SK-MEL-5 (cell line): ENCODE data around the gene DNAJC7. TPM values are rescaled to one million over a fixed set of nuclear protein-coding genes. Genes with fewer than 3 reads are reported as not detected.
"Not testable (repeated sequence)": the region's sequence is repeated elsewhere in the genome, so short reads cannot be mapped to it uniquely, and the experiment has no call there.

Source experiments
- DNase-seq: peaks from one replicate; pipeline ENCODE4 v3.0.0-alpha.2; 2016; ENCODE audit warnings: low read depth, low spot score
- in situ Hi-C: cut with HindIII; loops from 2 replicates; pipeline ENCODE4 v1.10.0; 2016; ENCODE audit warnings: low sequenced_read_pairs, high pct_unique_total_duplicates, low pct_unique_long_range_greater_than_20kb
- total RNA-seq: library from RNA; depleted of rRNA; stranded (reverse); fragments of >200 nt; shearing (Covaris generic); gene quantifications from 2 replicates; pipeline ENCODE4 v1.2.3, GENCODE V29; 2014

DNAJC7 gene
- total RNA-seq, 1 experiment from 2014 or later = 81.1 TPM

GRCh38 chr17:42020845-42021244, 3.6 kb upstream of the DNAJC7 start:
- DNase-seq, in situ Hi-C loops: not testable (repeated sequence)

DNA sequence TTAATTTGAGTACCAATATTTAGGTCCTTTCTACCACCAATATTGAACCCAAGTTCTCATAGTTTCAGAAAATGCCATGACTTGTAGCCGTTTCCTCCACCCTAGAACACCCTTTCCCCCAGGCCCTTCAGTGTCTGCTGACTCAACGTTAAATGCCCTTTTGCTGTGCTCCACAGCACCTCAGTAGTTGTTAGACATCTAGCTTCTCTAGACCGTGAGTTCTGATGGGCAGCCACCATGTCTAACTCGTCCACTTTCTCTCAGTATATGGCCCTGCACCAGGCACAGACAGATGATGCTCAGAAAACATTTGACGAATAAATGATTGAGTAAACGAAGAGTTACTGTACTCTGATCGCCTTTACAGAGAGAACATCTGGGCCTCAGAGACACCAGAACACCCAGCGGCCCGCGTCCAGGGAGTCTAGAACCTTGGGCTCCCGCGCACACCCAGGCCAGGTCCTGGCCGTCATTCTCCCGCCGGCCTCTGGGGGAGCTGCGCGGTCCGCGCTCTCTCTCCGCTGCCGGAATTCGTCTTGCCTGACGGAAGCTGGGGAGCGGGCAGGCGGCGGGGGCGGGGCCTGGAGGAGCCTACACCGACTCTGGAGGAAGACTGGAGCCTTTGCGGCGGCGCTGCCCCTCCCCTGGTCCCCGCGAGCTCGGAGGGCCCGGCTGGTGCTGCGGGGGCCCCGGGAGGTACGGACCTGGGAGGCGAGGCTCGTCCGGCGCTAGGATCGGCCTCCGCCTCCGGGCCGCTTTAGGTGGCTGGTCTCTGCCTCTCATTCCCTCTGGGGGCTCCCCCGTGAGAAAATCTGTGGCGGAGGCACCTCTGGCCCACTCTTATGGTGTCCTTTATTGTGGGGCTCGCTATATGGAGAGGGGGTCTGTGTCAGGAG, 2.5 kb upstream of the DNAJC7 start, which contains the start of gene NKIRAS2:
TSS of gene NKIRAS2 (plus strand) at position 582 of the 896 bp plus-strand sequence. CDS start 1,488 bp downstream, outside the sequence.
- peak; percentile 91 for DNase-seq
- in situ Hi-C loops = no loop called here

GRCh38 chr17:42018988-42019387, 1.7 kb upstream of the DNAJC7 start:
- in situ Hi-C loops = no loop called here
- no peak for DNase-seq

GRCh38 chr17:42018339-42018738, 1.1 kb upstream of the DNAJC7 start:
- in situ Hi-C loops = no loop called here

DNA sequence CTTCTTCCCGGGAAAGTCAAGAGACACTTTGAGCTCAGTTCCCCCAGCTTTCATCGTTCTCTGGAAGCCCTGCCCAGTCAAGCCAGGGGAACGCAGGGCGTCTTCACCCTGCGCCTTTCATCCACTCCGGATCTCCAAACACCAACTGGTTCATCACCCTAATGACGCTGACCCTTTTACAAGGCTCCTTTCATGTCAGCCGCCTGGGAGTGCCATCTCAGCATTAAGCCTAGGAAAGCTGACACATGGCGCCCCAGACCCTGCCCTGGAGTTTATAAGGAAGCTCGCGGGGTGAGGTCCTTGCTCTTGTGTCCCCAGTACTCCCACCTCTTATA, 594 bp upstream of the DNAJC7 start:
- DNase-seq = no peak
- in situ Hi-C loops = no loop called here

More at GRCh38 chr17:42018339-42018738, 1.1 kb upstream of the DNAJC7 start:
- no peak for DNase-seq

DNA sequence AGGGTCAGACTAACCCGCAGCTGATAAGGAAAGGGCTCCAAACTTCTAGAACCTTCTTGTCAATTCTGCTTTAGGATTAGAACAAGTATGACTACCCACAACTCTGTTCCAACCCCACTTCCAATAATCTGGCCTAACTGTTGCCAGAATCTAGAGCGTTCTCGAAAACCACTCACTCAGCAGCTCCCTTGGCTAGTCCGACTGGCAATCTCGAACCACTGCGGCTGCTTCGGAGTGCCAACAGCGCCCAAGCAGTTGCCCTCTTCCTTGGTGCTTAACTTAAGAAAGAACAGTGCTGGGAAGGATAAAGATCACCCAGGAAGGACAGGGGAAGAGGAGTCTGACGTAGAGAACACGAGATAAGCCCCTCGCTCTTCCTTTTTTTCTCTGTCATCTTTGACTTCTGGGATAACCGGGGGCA, 818 bp downstream of the DNAJC7 start:
- in situ Hi-C loops = no loop called here
- peak; percentile 21 for DNase-seq

DNA sequence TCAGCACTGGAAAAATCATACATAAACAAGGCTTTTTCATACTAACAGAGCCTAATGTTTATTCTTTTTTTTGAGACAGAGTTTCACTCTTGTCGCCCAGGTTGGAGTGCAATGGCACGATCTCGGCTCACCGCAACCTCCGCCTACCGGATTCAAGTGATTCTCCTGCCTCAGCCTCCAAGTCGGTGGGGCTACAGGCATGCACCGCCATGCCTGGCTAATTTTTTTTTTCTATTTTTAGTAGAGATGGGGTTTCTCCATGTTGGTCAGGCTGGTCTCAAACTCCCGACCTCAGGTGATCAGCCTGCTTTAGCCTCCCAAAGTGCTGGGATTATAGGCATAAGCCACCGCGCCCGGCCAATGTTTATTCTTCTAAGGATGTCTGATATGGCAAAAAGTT, 3.5 kb downstream of the DNAJC7 start:
- DNase-seq, in situ Hi-C loops: not testable (repeated sequence)

DNA sequence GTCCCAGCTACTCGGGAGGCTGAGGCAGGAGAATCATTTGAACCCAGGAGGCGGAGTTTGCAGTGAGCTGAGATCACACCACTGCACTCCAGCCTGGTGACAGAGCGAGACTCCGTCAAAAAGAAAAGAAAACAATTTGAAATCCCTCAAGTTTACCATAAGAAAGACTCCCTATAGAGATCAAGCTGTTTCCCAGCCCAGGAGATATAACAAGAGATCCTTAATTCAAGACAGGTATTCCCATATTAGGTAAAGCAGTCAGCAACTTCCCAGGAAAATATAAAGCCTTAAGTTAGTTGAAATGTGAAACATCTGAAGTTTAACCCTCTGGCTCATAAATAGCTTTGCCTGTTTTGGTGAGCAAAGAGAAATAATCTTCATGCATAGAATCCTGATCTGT, 4.9 kb downstream of the DNAJC7 start:
- in situ Hi-C loops, DNase-seq: not testable (repeated sequence)

GRCh38 chr17:42010898-42011516, 6.2 kb downstream of the DNAJC7 start:
- DNase-seq = peak; percentile 60
- in situ Hi-C loops = no loop called here

- DNase-seq, in situ Hi-C loops: not testable (repeated sequence)
These were observed 7.0 kb downstream of the DNAJC7 start for GRCh38 chr17:42010266-42010680.

GRCh38 chr17:42009170-42009569, 8.1 kb downstream of the DNAJC7 start:
- peak; percentile 18 for DNase-seq
- in situ Hi-C loops = no loop called here

DNA sequence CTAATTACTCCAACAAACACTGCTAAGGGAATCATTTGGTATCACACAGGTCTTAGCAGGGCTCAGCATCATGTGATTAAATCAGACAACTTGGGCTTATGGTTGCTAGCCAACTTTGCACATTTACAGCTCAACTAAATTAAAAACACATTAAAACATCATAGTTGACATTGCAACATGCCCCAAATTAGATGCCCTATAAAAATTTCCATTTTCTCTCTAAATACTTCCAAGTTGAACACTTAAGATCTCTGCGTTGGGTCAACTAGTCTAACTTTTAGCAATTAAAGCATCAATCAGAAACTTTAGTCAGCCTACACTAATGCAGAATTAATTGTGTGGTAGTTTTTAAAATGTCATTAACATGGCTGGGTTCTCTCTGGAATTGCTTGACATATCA, 12.1 kb downstream of the DNAJC7 start:
- in situ Hi-C loops = no loop called here
- DNase-seq = no peak

GRCh38 chr17:42002792-42003301, 14.4 kb downstream of the DNAJC7 start:
- in situ Hi-C loops = no loop called here
- DNase-seq = no peak

DNA sequence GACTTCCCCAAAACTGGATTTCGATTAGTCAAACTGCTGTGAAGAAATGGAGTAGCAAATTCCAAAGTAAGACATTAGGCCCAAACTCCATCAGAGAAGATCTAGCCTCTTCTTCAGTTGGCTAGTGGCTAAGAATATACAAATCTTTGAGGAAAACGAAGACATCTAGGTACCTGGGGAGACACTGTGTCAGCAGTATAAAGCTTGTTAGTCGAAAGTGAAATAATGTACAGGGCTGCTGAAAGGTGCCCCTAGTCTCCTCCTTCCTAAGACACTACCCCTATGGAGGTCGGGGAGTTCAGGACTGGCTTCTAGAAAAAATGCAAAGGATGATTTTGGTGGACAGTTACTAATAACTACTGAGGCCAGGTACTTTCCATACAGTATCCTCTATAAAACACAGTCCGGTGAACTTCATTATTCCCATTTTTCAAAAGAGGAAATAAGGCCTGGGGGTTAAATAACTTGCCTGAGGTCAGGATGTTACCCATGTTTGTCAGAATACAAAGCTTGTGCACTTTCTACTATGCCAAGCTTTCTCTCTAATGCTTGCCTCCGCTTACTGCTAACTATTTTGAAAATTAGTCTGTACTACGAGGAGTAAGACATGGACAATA, 15.0 kb downstream of the DNAJC7 start:
- DNase-seq = no peak
- in situ Hi-C loops = no loop called here

- in situ Hi-C loops = no loop called here
These were observed 15.5 kb downstream of the DNAJC7 start for GRCh38 chr17:42001729-42002128.

GRCh38 chr17:42000413-42001133, 16.7 kb downstream of the DNAJC7 start:
- DNase-seq = no peak
- in situ Hi-C loops = no loop called here

More at GRCh38 chr17:42001729-42002128, 15.5 kb downstream of the DNAJC7 start:
- no peak for DNase-seq

GRCh38 chr17:41998497-41998896, 18.7 kb downstream of the DNAJC7 start:
- no peak for DNase-seq
- in situ Hi-C loops = no loop called here

DNA sequence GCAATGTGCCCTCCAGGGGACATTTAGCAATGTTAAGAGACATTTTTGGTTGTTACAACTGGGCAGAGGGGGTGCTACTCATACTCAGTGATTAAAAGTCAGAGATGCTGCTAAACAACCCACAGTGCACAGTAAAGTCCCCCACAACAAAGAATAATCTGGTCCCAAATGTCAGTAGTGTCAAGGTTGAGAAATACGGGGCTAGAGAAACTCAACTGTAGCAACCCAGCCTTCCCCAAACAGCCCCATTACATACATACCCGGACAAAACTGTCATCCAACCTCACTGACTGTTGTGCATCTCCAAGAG, 20.4 kb downstream of the DNAJC7 start:
- in situ Hi-C loops = no loop called here
- DNase-seq = no peak
